Cardiac fibroblast (primary cell): Measurements from ENCODE around the gene CDKL1.

Experiments used
- DNase-seq, 2 donors: peaks; one replicate each; pipeline versions ENCODE4 v3.0.0 to v3.0.0-alpha.2; 2010; ENCODE audit warnings: low read depth in 2 of 2
- H3K4me3 ChIP-seq, 2 donors: replicated peaks in 1 of 2; 1 replicate in 1 of 2; 2 replicates in 1 of 2; pipeline ENCODE4 v1.5.1; 2011; ENCODE audit warnings: low read depth in 2 of 2, low read length in 2 of 2, mild to moderate bottlenecking in 2 of 2, moderate library complexity in 1 of 2
- TF ChIP-seq, protein P1 (sequence below): IDR thresholded peaks from one replicate; pipeline ENCODE4 v1.5.1; 2011; ENCODE audit warnings: low read depth, mild to moderate bottlenecking, low read length, inconsistent platforms

CDKL1 gene

DNA sequence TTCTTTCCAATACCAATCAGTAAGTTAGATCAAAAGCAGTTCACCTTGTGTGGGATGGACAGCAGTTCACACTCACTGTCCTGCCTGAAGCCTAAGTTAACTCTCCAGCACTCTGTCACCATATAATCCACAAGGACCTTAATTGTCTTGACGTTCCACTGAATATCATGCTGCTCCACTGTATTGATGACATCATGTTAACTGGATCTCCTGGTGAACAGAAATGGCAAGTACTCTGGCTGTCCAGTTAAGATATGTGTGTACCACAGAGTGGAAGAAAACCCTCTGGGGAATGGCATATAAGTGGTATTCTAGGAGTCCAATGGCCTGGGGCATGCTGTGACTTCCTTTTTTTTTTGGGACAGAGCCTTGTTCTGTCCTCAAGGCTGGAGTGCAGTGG lies 16.2 kb downstream of the CDKL1 start:
- no peak for DNase-seq
- no peak overlapping the region for H3K4me3 ChIP-seq
- TF ChIP-seq, protein P1, sequence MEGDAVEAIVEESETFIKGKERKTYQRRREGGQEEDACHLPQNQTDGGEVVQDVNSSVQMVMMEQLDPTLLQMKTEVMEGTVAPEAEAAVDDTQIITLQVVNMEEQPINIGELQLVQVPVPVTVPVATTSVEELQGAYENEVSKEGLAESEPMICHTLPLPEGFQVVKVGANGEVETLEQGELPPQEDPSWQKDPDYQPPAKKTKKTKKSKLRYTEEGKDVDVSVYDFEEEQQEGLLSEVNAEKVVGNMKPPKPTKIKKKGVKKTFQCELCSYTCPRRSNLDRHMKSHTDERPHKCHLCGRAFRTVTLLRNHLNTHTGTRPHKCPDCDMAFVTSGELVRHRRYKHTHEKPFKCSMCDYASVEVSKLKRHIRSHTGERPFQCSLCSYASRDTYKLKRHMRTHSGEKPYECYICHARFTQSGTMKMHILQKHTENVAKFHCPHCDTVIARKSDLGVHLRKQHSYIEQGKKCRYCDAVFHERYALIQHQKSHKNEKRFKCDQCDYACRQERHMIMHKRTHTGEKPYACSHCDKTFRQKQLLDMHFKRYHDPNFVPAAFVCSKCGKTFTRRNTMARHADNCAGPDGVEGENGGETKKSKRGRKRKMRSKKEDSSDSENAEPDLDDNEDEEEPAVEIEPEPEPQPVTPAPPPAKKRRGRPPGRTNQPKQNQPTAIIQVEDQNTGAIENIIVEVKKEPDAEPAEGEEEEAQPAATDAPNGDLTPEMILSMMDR: no peak

DNA sequence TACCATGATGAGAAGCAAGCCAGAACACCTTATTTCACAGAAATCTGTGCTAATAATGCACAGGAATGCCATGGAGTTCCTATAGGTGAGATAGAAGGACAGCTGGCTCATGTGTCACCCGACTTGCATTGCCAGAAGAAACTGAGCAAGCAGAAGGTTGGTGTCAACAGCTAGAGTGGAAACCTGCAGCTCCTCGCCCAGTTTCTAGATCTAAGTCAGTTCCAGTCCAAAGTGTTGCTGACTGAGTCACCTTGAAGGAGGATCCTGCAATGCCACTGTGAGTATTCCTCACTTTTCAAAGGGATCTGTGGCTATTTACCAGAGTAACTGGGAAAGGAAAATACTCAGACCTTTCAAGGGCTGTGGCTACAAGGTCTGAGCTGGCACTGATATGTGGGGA lies 17.1 kb downstream of the CDKL1 start:
- no peak for DNase-seq

DNA sequence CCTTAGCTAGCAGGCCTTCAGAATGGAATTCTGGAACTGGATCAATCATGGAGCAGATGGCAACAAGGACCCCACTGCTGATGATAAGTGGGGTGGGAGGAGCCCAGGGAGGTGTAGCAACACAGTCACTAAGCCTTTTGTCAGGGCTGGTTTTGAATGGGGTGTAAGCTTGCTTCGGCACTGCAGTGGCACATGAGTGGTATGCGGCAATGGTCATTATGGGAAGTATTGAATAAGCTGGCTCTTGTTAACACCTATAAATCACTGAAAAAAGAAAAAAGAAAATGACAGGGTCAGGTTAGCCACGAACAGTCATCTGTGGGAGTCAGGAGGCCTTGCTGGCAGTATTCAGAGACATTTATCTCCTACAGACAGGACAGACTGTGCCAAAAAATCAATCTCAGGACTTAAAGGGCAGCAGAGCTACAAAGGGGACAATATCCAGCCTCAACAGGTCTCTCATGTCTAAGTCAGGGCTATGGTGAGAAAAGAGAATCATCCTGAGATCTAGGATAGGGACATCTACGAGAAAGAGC lies 19.1 kb downstream of the CDKL1 start:
- TF ChIP-seq, protein P1: no peak
- H3K4me3 ChIP-seq: no peak overlapping the region
- DNase-seq: no peak

More for the DNA sequence above, 17.1 kb downstream of the CDKL1 start:
- TF ChIP-seq, protein P1: no peak
- H3K4me3 ChIP-seq: no peak overlapping the region

DNA sequence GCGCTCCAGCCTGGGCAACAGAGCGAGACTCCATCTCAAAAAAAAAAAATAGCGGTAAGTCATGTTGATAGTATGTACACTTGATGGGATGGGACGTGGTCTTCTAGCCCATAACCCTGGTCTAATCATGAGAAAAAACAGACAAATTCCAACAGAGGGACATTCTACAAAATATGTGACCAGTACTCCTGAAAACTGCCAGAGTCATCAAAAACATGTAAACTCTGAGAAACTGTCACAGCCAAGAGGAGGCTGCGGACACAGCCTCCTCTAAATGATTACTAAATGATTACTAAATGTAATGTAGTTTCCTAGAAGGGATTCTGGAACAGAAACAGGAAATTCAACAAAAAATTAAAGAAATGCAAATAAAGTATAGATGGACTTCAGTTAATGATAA lies 20.9 kb downstream of the CDKL1 start:
- no peak for DNase-seq
- H3K4me3 ChIP-seq: no peak overlapping the region
- TF ChIP-seq, protein P1: no peak

DNA sequence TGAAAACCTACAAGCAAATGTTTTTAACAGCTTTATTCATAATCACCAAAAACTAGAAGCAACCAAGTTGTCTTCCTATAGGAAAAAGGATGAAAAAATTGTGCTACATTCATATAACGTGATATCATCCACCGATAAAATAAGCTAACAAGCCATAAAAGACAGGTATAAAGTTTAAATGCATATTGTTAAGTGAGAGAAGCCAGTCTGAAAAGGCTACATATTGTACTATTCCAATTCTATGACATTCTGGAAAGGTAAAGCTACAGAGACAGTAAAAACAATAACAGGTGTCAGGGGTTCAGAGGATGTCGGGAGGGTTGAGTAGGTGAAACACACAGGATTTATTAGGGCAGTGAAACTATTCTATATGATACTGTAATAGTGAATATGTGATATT lies 22.7 kb downstream of the CDKL1 start:
- no peak overlapping the region for H3K4me3 ChIP-seq
- TF ChIP-seq, protein P1: no peak
- DNase-seq: no peak

DNA sequence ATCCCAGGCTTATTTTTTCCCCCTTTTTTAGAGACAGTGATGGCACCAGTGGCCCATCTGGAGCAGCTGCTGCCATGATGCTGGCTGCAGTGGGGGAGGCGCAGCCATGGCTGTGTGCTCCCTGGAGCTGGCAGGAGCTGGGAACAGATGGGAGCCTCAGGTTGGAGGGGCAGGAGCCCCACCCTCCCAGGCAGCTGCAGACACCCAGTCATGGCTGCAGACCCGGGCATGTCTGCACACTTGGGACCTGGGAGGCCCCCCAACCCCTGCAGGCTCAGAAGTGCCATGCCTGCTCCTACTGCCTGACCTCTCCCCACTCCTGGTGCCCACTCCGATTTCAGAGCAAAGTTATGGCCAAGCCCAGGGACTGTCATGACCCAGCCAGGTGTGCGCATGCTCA lies 25.1 kb downstream of the CDKL1 start:
- no peak for DNase-seq
- no peak overlapping the region for H3K4me3 ChIP-seq
- TF ChIP-seq, protein P1: no peak

DNA sequence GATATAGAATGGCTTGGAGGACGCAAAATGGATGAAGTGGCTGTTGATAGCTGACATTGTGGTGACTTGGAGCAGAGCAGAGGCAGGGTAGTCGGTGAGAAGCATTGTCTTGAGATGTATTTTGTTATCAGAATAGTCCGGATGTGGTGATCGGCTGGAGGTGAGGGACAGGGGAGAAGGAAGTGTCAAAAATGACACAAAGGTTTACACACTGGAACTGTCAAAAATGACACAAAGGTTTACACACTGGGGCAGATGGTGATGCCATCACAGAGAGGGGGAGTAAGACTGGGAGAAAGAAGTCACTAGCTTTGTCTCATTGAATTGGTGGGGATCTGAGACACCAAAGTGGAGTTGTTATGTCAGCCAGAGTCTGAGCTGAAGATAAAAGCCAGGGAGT lies 30.1 kb downstream of the CDKL1 start:
- DNase-seq: no peak
- H3K4me3 ChIP-seq: no peak overlapping the region
- TF ChIP-seq, protein P1: no peak
